ENCODE results near the gene PHF13.

DNA sequence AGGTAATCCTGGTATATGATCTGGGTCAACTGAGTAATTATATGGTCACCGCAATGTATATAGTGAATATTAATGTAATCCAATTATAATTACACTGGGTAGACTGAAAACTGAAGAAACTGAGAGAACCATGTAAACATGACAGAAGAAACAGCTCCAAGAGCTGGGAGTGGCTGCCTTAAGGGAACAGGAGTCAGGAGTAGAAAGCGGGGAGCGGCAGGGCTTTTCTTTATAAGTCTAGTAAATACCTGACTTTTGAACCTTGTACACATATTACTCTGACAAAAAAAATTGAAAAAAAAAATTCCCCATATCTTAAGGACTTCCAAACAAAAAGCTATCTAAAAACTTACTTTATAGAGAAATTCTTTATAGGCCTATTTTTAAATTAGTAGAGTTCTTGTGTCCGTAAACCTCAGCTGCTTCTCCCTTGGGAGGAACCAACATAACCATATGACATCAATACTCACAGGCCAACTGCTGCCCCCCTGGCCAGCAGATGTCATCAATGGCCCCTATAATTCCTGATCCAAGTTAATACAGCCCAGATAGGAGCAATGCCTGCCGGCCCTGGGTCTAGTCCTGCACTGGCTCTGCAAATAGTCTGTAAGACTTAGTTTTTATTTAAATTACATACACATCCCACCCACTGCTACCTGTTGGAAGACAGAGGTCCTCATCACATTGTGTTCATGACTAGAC, 45.0 kb downstream of the PHF13 start:
- TF ChIP-seq, protein P1, sequence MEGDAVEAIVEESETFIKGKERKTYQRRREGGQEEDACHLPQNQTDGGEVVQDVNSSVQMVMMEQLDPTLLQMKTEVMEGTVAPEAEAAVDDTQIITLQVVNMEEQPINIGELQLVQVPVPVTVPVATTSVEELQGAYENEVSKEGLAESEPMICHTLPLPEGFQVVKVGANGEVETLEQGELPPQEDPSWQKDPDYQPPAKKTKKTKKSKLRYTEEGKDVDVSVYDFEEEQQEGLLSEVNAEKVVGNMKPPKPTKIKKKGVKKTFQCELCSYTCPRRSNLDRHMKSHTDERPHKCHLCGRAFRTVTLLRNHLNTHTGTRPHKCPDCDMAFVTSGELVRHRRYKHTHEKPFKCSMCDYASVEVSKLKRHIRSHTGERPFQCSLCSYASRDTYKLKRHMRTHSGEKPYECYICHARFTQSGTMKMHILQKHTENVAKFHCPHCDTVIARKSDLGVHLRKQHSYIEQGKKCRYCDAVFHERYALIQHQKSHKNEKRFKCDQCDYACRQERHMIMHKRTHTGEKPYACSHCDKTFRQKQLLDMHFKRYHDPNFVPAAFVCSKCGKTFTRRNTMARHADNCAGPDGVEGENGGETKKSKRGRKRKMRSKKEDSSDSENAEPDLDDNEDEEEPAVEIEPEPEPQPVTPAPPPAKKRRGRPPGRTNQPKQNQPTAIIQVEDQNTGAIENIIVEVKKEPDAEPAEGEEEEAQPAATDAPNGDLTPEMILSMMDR (IDR thresholded peaks at IDR 0.05; ENCODE audit: low read length) = no peak
- TF ChIP-seq EZH2phosphoT487 (IDR thresholded peaks at IDR 0.05; ENCODE audit: low read length) = no peak
